Transverse colon (tissue), 4 donors: ENCODE results near the gene TTLL4. TPM values are rescaled to one million over a fixed set of nuclear protein-coding genes. Genes with fewer than 3 reads are reported as not detected.

Experiments
- DNase-seq: peaks from one replicate; pipeline ENCODE4 v3.0.0-alpha.2; 2019
- H3K27ac ChIP-seq, 4 donors: fragments of 200-600 bp; sonication (generic); 2 replicates each; pipeline ENCODE4 v1.5.1; 2016 to 2018; ENCODE audit warnings: inconsistent platforms in 4 of 4
- H3K27me3 ChIP-seq: fragments of 200-600 bp; sonication (generic); 2 replicates; pipeline ENCODE4 v1.5.1; 2017; ENCODE audit warnings: inconsistent platforms
- H3K36me3 ChIP-seq, 4 donors: fragments of 200-600 bp; sonication (generic); 2 replicates each; pipeline ENCODE4 v1.5.1; 2017 to 2019; ENCODE audit warnings: inconsistent platforms in 4 of 4
- H3K4me1 ChIP-seq, 4 donors: fragments of 200-600 bp; sonication (generic); 2 replicates each; pipeline ENCODE4 v1.5.1; 2017 to 2020; ENCODE audit warnings: inconsistent platforms in 4 of 4
- H3K4me3 ChIP-seq, 4 donors: fragments of 200-600 bp; sonication (generic); 1 replicate in 1 of 4; 2 replicates in 3 of 4; pipeline versions ENCODE4 v1.5.1 to v1.6.1; 2017 to 2019; ENCODE audit warnings: inconsistent platforms in 4 of 4
- H3K9me3 ChIP-seq, 2 donors: fragments of 200-600 bp; sonication (generic); 2 replicates each; pipeline ENCODE4 v1.5.1; 2017 to 2019; ENCODE audit warnings: inconsistent platforms in 2 of 2
- CTCF ChIP-seq, 5 experiments: fragments of 200-600 bp in 3 of 5; fragments of 450-650 bp in 2 of 5; sonication (generic) in 3 of 5; IDR thresholded peaks; 1 replicate in 2 of 5; 2 replicates in 3 of 5; pipeline ENCODE4 v1.5.1; 2016 to 2017; ENCODE audit warnings: antibody characterized with exemption in 5 of 5, inconsistent platforms in 3 of 5, mild to moderate bottlenecking in 2 of 5, moderate library complexity in 1 of 5
- EP300 ChIP-seq: sonication (generic); formaldehyde crosslinking; IDR thresholded peaks from one replicate; pipeline ENCODE4 v1.6.1; 2017; ENCODE audit warnings: antibody characterized with exemption, low read depth
- POLR2A ChIP-seq: fragments of 450-650 bp; IDR thresholded peaks from one replicate; pipeline ENCODE4 v1.6.1; 2016; ENCODE audit warnings: antibody characterized with exemption, mild to moderate bottlenecking, moderate library complexity
- POLR2AphosphoS5 ChIP-seq, 3 donors: sonication (generic); formaldehyde crosslinking; IDR thresholded peaks; one replicate each; pipeline ENCODE4 v1.6.1; 2016; ENCODE audit warnings: antibody characterized with exemption in 3 of 3
- WGBS, 2 donors: methylation state at CpG; one replicate each; pipeline ENCODE4 v1.1.5; 2018; ENCODE audit warnings: low coverage in 1 of 2; 5-methylcytosine and 5-hydroxymethylcytosine counted together
- in situ Hi-C, 4 donors: fragments of 200-750 bp; cut with MboI; loops; one replicate each; pipeline versions ENCODE4 v1.15.0 to v1.15.1; 2017; ENCODE audit warnings: low sequenced_read_pairs in 3 of 4, low pct_ligation_motif_present in 1 of 4, low pct_unique_long_range_greater_than_20kb in 1 of 4
- intact Hi-C: fragments of 100-400 bp; cut with DNase I; formaldehyde crosslinking; loops from one replicate; pipeline ENCODE4 v1.15.1; 2023; ENCODE audit warnings: low total_unique reads
- total RNA-seq, 4 donors: library from RNA; depleted of rRNA; stranded (reverse); fragments of >200 nt; gene quantifications; one replicate each; pipeline ENCODE4 v1.1.0, GENCODE V29; 2016

TTLL4 gene
- total RNA-seq, 4 donors from 2014 or later: 6.0 to 26.0 (median 15.9) TPM

DNA sequence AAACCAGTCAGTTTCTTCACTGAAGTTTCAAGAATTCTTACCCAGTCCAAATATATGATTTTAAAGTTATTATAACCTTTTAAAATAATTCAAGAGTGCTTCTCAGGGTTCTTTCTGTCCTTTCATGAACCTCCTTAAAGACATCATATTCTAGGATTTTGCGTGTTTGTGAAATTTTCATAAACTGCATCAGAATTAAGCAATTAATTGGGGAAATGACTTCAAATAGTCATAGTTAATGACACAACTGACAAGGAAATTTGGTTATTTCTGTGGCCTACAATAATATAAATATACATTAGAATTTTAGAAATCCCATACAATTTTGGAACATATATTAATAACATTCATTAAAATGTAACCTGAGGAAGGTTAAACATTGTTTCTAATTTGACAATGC is 81.8 kb downstream of the TTLL4 start:
- no peaks in the 10 kb centered on the region for H3K36me3 ChIP-seq
- no peaks in the 10 kb centered on the region for H3K9me3 ChIP-seq
- no peak overlapping the region for H3K4me3 ChIP-seq
- WGBS, 2 donors: 86 to 93% methylated on average over 1 of the region's 1 CpG
- no peaks in the 10 kb centered on the region for H3K4me1 ChIP-seq
- H3K27ac ChIP-seq: no peak overlapping the region
- no peaks in the 10 kb centered on the region for H3K27me3 ChIP-seq
- intact Hi-C loops: no loop called here
- in situ Hi-C loops: no loop called here
- DNase-seq: no peak
- TF ChIP-seq POLR2AphosphoS5 (IDR thresholded peaks at IDR 0.05) (no peak), POLR2A (no peak), EP300 (no peak), CTCF (IDR thresholded peaks at IDR 0.05) (no peak)

DNA sequence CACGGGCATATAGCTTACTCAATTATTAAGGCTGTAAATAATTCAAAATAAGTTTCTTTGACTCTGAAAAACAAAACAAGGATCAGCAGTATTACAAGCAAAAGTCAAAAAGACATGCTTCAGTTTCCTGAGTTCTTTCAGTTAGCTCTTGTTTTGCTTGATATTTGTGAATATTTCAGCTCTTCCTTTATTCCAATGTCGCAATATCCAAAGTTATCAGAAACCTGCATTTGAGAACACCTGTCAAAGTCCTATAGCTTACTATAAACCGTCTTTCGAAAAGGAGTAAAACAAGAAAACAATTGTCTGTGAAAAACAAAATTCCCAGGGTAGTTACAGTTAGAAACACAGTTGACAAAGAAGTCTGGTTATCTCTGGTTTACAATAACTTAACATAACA is 86.1 kb downstream of the TTLL4 start:
- TF ChIP-seq CTCF (IDR thresholded peaks at IDR 0.05) (no peak), EP300 (no peak), POLR2AphosphoS5 (IDR thresholded peaks at IDR 0.05) (no peak), POLR2A (no peak)
- no peaks in the 10 kb centered on the region for H3K27me3 ChIP-seq
- 86 to 94% methylated on average over 4 of the region's 4 CpGs for WGBS, 2 donors
- in situ Hi-C loops: no loop called here
- H3K4me1 ChIP-seq: peaks cover 0 to 5% (median 0%) of the 10 kb centered on the region in 4 donors
- H3K36me3 ChIP-seq: no peaks in the 10 kb centered on the region
- intact Hi-C loops: no loop called here
- no peak for DNase-seq
- H3K9me3 ChIP-seq: no peaks in the 10 kb centered on the region
- H3K4me3 ChIP-seq: no peak overlapping the region
- H3K27ac ChIP-seq: no peak overlapping the region

- Histone ChIP-seq H3K27me3 (no peaks in the 10 kb centered on the region), H3K27ac (no peak overlapping the region), H3K36me3 (no peaks in the 10 kb centered on the region), H3K4me3 (no peak overlapping the region), H3K4me1 (peaks cover 0 to 11% (median 0%) of the 10 kb centered on the region in 4 donors), H3K9me3 (no peaks in the 10 kb centered on the region)
- TF ChIP-seq EP300 (no peak), CTCF (IDR thresholded peaks at IDR 0.05) (no peak), POLR2AphosphoS5 (IDR thresholded peaks at IDR 0.05) (no peak), POLR2A (no peak)
- intact Hi-C loops (no loop called here), in situ Hi-C loops (no loop called here)
- WGBS, 2 donors: 53 to 86% methylated on average over 4 to 12 of the region's 12 CpGs
- DNase-seq: no peak
Measured at GRCh38 chr2:218798767-218799504, 88.3 kb downstream of the TTLL4 start.

DNA sequence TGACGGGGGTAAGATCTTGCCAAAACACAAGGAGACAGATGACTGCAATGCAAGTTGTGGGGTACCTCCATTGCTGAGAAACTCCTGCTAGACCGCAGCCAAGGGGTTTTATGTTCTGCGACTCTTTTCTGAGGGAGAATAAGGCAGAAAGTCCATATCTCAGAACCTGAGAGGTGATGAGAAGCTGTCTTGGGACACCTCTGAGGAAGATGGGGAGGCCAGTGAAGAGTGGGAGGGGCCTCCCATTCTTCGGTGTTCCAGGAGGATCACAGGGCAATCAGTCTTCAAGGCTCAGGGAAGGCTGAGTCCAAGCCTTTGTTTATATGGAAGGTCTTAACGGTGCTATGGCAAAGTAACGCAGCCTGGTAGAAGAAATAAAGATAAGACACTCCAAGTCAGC is 89.4 kb downstream of the TTLL4 start:
- TF ChIP-seq POLR2A: no peak
- TF ChIP-seq EP300: no peak
- TF ChIP-seq CTCF (IDR thresholded peaks at IDR 0.05): no peak
- TF ChIP-seq POLR2AphosphoS5 (IDR thresholded peaks at IDR 0.05): no peak
- WGBS, 2 donors: 32 to 66% methylated on average over 2 to 6 of the region's 6 CpGs
- Histone ChIP-seq H3K27me3 (no peaks in the 10 kb centered on the region), H3K9me3 (no peaks in the 10 kb centered on the region), H3K27ac (no peak overlapping the region), H3K4me3 (no peak overlapping the region), H3K36me3 (no peaks in the 10 kb centered on the region), H3K4me1 (peaks cover 0 to 11% (median 0%) of the 10 kb centered on the region in 4 donors)
- no peak for DNase-seq
- in situ Hi-C loops: no loop called here
- intact Hi-C loops: no loop called here
